ENCODE measurements around the gene SLC25A23. TPM values are rescaled to one million over a fixed set of nuclear protein-coding genes. Genes with fewer than 3 reads are reported as not detected.
A peak's percentile ranks its signal among the peaks of the same experiment; 100 is the strongest.

The SLC25A23 gene
- total RNA-seq, 8 experiments from 2014 or later = 10.7 to 28.7 (median 15.6) TPM

DNA sequence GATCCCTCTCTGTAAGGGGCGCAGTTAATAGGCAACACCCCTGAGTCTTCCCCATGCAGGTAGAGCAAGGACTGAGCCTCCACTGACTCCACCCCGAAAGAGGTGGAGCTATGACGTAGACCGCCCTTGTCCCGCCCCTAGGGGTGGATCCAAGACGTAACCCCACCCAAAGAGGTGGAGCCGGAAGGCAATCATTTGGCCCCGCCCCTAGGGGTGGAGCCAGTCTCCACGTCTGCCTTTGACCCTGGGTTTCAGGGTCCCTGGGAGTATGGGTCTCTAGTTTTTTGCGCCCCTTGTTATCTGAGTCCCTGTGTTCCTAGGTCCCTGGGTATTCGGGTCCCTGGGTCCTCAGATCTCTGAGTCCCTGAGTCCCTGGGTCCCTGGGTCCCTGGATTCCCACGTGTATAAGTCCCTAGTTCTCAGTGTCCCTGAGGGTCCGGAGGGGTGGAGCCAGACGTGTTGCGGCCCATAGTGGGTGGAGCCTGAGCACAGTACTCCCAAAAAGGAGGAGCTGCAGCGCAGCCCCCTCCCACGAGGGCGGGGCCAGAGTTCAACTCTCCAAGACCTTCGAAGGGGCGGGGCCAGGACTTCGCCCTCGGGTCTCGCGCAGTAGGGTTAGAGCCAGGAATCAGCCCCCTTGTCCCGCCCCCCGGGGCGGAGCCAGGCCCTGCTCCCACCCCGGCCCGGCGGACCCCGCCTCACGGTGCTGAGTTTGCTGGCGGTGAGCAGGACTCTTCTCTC, 16.7 kb upstream of the SLC25A23 start:
- H3K27ac ChIP-seq = peak overlapping the region in 1 of 2 donors; percentile 58
- peak overlapping the region; percentile 26 to 55 (median 39) for H3K4me3 ChIP-seq
- no peaks in the 10 kb centered on the region for H3K4me1 ChIP-seq (replicated peaks in 1 of 2)
- 0 to 4% (median 1%) methylated on average over 1 to 7 of the region's 33 CpGs; no CpG with 5 or more reads in 6 of the 10 experiments for WGBS, 10 experiments
- peak; percentile 78 to 92 (median 87) for ATAC-seq (replicated peaks in 6 of 8)
- in situ Hi-C loops (cut with MboI; ENCODE audit: low pct_unique_long_range_greater_than_20kb in 2 of 9, low sequenced_read_pairs in 9 of 9, unreplicated experiment in 9 of 9) = no loop called here

DNA sequence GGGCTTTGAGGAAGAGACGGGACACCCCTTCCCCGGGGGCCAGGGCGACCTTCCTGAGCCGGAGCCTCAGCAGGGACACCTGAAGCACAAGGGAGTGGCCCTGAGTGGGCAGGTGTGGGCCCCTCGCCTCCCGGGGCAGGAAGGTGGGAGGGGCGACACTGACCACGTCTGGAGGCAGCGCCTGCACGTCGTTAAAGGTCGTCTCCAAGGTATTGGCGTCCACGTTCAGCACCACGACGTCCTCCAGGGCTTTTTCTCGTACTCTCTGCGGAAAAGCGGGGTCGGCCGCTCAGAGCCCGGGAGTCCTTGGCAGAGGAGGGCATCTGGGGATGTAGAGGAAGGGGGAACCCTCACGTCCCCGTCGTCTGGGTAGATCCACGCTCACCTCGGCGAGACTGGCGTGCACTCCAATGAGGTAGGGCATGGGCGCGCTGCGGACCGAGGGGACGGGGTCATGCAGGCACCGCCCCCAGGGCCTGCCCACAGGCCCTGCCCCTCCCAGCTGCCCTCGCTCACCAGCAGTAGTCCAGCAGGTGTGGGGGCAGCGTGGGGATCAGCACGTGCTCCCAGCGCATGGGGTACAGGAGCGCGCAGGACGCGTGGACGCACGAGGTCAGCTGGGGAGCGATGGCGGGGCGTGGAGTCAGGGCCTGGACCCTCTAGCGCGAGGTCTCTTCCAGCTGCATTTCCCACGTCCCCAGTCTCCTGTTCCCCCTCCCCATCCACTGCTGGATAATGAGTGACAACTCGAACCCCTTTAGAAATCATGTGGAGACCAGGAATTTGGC, 15.9 kb upstream of the SLC25A23 start:
- H3K4me3 ChIP-seq = peak overlapping the region; percentile 26 to 55 (median 39)
- H3K4me1 ChIP-seq (replicated peaks in 1 of 2) = no peaks in the 10 kb centered on the region
- no peak overlapping the region for H3K27ac ChIP-seq
- 5 to 20% (median 9%) methylated on average over 1 to 17 of the region's 52 CpGs; no CpG with 5 or more reads in 6 of the 10 experiments for WGBS, 10 experiments
- in situ Hi-C loops (cut with MboI; ENCODE audit: low pct_unique_long_range_greater_than_20kb in 2 of 9, low sequenced_read_pairs in 9 of 9, unreplicated experiment in 9 of 9) = no loop called here
- ATAC-seq (replicated peaks in 6 of 8) = peak; percentile 6 to 30 (median 13)

DNA sequence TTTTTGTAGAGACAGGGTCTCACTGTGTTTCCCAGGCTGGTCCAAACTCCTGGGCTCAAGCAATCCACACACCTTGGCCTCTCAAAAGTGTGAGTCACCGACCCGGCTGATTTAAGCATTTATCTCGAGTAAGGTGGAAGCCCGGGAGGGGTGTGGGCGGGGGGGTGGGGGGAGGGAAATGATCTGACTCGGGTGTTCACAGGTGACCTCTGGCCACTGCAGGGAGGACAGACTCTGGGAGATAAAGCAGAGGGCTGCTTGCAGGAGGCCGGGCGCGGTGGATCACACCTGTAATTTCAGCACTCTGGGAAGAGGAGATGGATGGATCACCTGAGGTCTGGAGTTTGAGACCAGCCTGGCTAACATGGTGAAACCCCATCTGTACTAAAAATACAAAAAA, 14.1 kb upstream of the SLC25A23 start:
- ATAC-seq (replicated peaks in 6 of 8) = no peak
- H3K27ac ChIP-seq = no peak overlapping the region
- in situ Hi-C loops (cut with MboI; ENCODE audit: low pct_unique_long_range_greater_than_20kb in 2 of 9, low sequenced_read_pairs in 9 of 9, unreplicated experiment in 9 of 9) = no loop called here
- no CpG with 5 or more reads among the region's 9 CpGs for WGBS, 10 experiments
- H3K4me3 ChIP-seq = no peak overlapping the region
- H3K4me1 ChIP-seq (replicated peaks in 1 of 2) = peaks cover 0 to 2% of the 10 kb centered on the region in 2 donors

GRCh38 chr19:6472713-6473112, 13.1 kb upstream of the SLC25A23 start:
- 50 to 87% methylated on average over 1 to 4 of the region's 4 CpGs; no CpG with 5 or more reads in 8 of the 10 experiments for WGBS, 10 experiments
- Histone ChIP-seq H3K27ac (no peak overlapping the region), H3K4me3 (no peak overlapping the region), H3K4me1 (replicated peaks in 1 of 2) (peaks cover 0 to 2% of the 10 kb centered on the region in 2 donors)
- ATAC-seq (replicated peaks in 6 of 8) = no peak
- in situ Hi-C loops (cut with MboI; ENCODE audit: low pct_unique_long_range_greater_than_20kb in 2 of 9, low sequenced_read_pairs in 9 of 9, unreplicated experiment in 9 of 9) = no loop called here

- no peak for ATAC-seq (replicated peaks in 6 of 8)
- WGBS, 10 experiments = 0 to 88% (median 80%) methylated on average over 1 to 6 of the region's 14 CpGs; no CpG with 5 or more reads in 5 of the 10 experiments
- in situ Hi-C loops (cut with MboI; ENCODE audit: low pct_unique_long_range_greater_than_20kb in 2 of 9, low sequenced_read_pairs in 9 of 9, unreplicated experiment in 9 of 9) = no loop called here
- no peak overlapping the region for H3K4me3 ChIP-seq
- H3K27ac ChIP-seq = no peak overlapping the region
- H3K4me1 ChIP-seq (replicated peaks in 1 of 2) = peaks cover 0 to 2% of the 10 kb centered on the region in 2 donors
Measured at GRCh38 chr19:6471076-6471475, 11.5 kb upstream of the SLC25A23 start.

GRCh38 chr19:6470173-6470572, 10.6 kb upstream of the SLC25A23 start:
- H3K27ac ChIP-seq = no peak overlapping the region
- 53 to 100% (median 92%) methylated on average over 1 to 6 of the region's 8 CpGs; no CpG with 5 or more reads in 1 of the 10 experiments for WGBS, 10 experiments
- H3K4me3 ChIP-seq = no peak overlapping the region
- H3K4me1 ChIP-seq (replicated peaks in 1 of 2) = peaks cover 0 to 2% of the 10 kb centered on the region in 2 donors
- no peak for ATAC-seq (replicated peaks in 6 of 8)
- in situ Hi-C loops (cut with MboI; ENCODE audit: low pct_unique_long_range_greater_than_20kb in 2 of 9, low sequenced_read_pairs in 9 of 9, unreplicated experiment in 9 of 9) = no loop called here

DNA sequence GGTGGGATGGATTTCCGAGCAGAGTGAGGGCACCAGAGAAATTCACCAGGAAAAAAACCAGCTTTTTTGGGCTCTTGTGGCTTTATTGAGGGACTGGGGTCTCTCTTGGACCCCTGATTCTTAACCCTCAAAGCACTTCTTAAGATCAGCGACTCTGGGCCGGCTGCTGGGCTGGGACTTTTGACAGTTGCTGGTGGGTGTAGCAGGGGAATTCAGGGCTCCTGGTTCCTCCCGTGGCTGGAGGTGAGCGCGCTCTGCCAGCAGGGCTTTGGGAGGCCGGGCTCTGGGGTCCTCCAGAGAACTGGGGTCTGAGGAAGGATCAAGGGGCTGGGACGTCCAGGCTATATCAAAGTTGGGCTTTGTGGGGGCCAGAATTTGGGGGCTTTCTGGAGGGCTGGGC, 7.8 kb upstream of the SLC25A23 start:
- in situ Hi-C loops (cut with MboI; ENCODE audit: low pct_unique_long_range_greater_than_20kb in 2 of 9, low sequenced_read_pairs in 9 of 9, unreplicated experiment in 9 of 9) = no loop called here
- ATAC-seq (replicated peaks in 6 of 8) = no peak
- WGBS, 10 experiments = 0 to 38% (median 20%) methylated on average over 1 to 2 of the region's 8 CpGs; no CpG with 5 or more reads in 7 of the 10 experiments

DNA sequence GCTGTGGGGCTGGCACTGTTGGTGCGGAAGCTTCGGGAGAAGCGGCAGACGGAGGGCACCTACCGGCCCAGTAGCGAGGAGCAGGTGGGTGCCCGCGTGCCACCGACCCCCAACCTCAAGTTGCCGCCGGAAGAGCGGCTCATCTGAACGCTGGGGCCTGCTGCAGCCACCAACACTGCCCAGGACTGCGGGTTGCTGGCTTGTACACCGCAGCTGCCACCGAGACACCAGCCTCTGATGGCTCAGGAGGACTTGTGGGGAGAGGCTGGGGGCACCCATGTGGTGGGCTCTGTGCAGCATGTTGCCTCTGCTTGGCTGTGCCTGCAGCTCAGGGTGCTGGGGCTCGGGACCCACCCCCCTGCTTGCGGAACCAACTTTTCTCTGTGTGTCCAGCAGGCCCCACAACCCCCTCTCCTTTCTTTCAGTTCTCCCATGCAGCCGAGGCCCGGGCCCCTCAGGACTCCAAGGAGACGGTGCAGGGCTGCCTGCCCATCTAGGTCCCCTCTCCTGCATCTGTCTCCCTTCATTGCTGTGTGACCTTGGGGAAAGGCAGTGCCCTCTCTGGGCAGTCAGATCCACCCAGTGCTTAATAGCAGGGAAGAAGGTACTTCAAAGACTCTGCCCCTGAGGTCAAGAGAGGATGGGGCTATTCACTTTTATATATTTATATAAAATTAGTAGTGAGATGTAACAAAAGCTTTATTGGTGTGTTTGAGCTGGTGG, 7.1 kb upstream of the SLC25A23 start:
- 59 to 95% (median 87%) methylated on average over 2 to 6 of the region's 21 CpGs; no CpG with 5 or more reads in 6 of the 10 experiments for WGBS, 10 experiments
- in situ Hi-C loops (cut with MboI; ENCODE audit: low pct_unique_long_range_greater_than_20kb in 2 of 9, low sequenced_read_pairs in 9 of 9, unreplicated experiment in 9 of 9) = no loop called here
- Histone ChIP-seq H3K4me1 (replicated peaks in 1 of 2) (peaks cover 0 to 2% of the 10 kb centered on the region in 2 donors), H3K27ac (no peak overlapping the region), H3K4me3 (no peak overlapping the region)
- ATAC-seq (replicated peaks in 6 of 8) = no peak

More for the DNA sequence above, 7.8 kb upstream of the SLC25A23 start:
- H3K4me3 ChIP-seq = no peak overlapping the region
- peaks cover 0 to 2% of the 10 kb centered on the region in 2 donors for H3K4me1 ChIP-seq (replicated peaks in 1 of 2)
- H3K27ac ChIP-seq = no peak overlapping the region

- H3K4me3 ChIP-seq = no peak overlapping the region
- no peak for ATAC-seq (replicated peaks in 6 of 8)
- H3K4me1 ChIP-seq (replicated peaks in 1 of 2) = peaks cover 0 to 4% of the 10 kb centered on the region in 2 donors
- in situ Hi-C loops (cut with MboI; ENCODE audit: low pct_unique_long_range_greater_than_20kb in 2 of 9, low sequenced_read_pairs in 9 of 9, unreplicated experiment in 9 of 9) = no loop called here
- 78 to 81% methylated on average over 5 to 6 of the region's 8 CpGs; no CpG with 5 or more reads in 8 of the 10 experiments for WGBS, 10 experiments
- no peak overlapping the region for H3K27ac ChIP-seq
Measured at GRCh38 chr19:6465663-6466062, 6.1 kb upstream of the SLC25A23 start.

GRCh38 chr19:6465006-6465405, 5.4 kb upstream of the SLC25A23 start:
- Histone ChIP-seq H3K4me1 (replicated peaks in 1 of 2) (peaks cover 0 to 2% of the 10 kb centered on the region in 2 donors), H3K4me3 (no peak overlapping the region), H3K27ac (no peak overlapping the region)
- ATAC-seq (replicated peaks in 6 of 8) = no peak
- in situ Hi-C loops (cut with MboI; ENCODE audit: low pct_unique_long_range_greater_than_20kb in 2 of 9, low sequenced_read_pairs in 9 of 9, unreplicated experiment in 9 of 9) = no loop called here
- 10% methylated on average over 2 of the region's 9 CpGs; no CpG with 5 or more reads in 9 of the 10 experiments for WGBS, 10 experiments

GRCh38 chr19:6464070-6464873, 4.7 kb upstream of the SLC25A23 start, which contains the start of gene CRB3:
CRB3 (plus strand) TSS chr19:6464271; CDS start chr19:6464702, 431 bp downstream.
- 0 to 20% methylated on average over 1 of the region's 65 CpGs; no CpG with 5 or more reads in 8 of the 10 experiments for WGBS, 10 experiments
- Histone ChIP-seq H3K4me1 (replicated peaks in 1 of 2) (peaks cover 0 to 2% of the 10 kb centered on the region in 2 donors), H3K4me3 (no peak within 1 kb of the TSS), H3K27ac (no peak within 1 kb of the TSS)
- in situ Hi-C loops (cut with MboI; ENCODE audit: low pct_unique_long_range_greater_than_20kb in 2 of 9, low sequenced_read_pairs in 9 of 9, unreplicated experiment in 9 of 9) = no loop called here
- no peak for ATAC-seq (replicated peaks in 6 of 8)
